Osteoblast (primary cell): ENCODE measurements around the gene PLAAT2. TPM values are rescaled to one million over a fixed set of nuclear protein-coding genes. Genes with fewer than 3 reads are reported as not detected.

Experiments
- DNase-seq: peaks from one replicate; pipeline ENCODE4 v3.0.0; 2011; ENCODE audit warnings: low spot score, mixed read lengths; ENCODE audit not compliant: insufficient read length; ENCODE audit errors: missing footprints
- H2AFZ ChIP-seq: 2 replicates; pipeline ENCODE4 v1.6.0; 2011; ENCODE audit warnings: mild to moderate bottlenecking, low read length
- H3K27ac ChIP-seq: 2 replicates; pipeline ENCODE4 v1.5.1; 2011; ENCODE audit warnings: mild to moderate bottlenecking, low read depth, low read length, moderate library complexity
- H3K27me3 ChIP-seq: 2 replicates; pipeline ENCODE4 v1.6.0; 2012; ENCODE audit warnings: mild to moderate bottlenecking, control low read depth, inconsistent platforms, low read length, moderate library complexity; ENCODE audit not compliant: insufficient read depth
- H3K36me3 ChIP-seq: 2 replicates; pipeline ENCODE4 v1.5.1; 2011; ENCODE audit warnings: mild to moderate bottlenecking, low read length, control low read depth, moderate library complexity; ENCODE audit not compliant: insufficient read depth
- H3K4me1 ChIP-seq: 2 replicates; pipeline ENCODE4 v1.5.1; 2011; ENCODE audit warnings: mild to moderate bottlenecking, low read length, control low read depth, moderate library complexity; ENCODE audit not compliant: insufficient read depth
- H3K4me2 ChIP-seq: 2 replicates; pipeline ENCODE4 v1.6.0; 2011; ENCODE audit warnings: mild to moderate bottlenecking, low read length; ENCODE audit not compliant: insufficient read depth
- H3K4me3 ChIP-seq: fragments of 200-600 bp; sonication (generic); 3 replicates; pipeline ENCODE4 v1.5.1; 2012; ENCODE audit warnings: mild to moderate bottlenecking, low read length, inconsistent platforms; ENCODE audit not compliant: insufficient read depth
- H3K79me2 ChIP-seq: 2 replicates; pipeline ENCODE4 v1.6.0; 2012; ENCODE audit warnings: mild to moderate bottlenecking, low read length, control low read depth, inconsistent platforms; ENCODE audit not compliant: insufficient read depth
- H3K9me3 ChIP-seq: 2 replicates; pipeline ENCODE4 v1.5.1; 2011; ENCODE audit warnings: low read depth, low read length, control low read depth
- H4K20me1 ChIP-seq: 2 replicates; pipeline ENCODE4 v1.6.0; 2012; ENCODE audit warnings: mild to moderate bottlenecking, low read length, control low read depth; ENCODE audit not compliant: insufficient read depth
- CTCF ChIP-seq: IDR thresholded peaks from 2 replicates; pipeline ENCODE4 v1.5.1; 2011; ENCODE audit warnings: mild to moderate bottlenecking, low read depth, low read length, moderate library complexity; ENCODE audit errors: extremely low read depth
- total RNA-seq: library from RNA; depleted of rRNA; stranded (reverse); fragments of >200 nt; gene quantifications from 2 replicates; pipeline ENCODE4 v1.2.3, GENCODE V29; 2012

The PLAAT2 gene
- total RNA-seq, 1 donor: not detected

- TF ChIP-seq CTCF: no peak
- H3K79me2 ChIP-seq: no peaks in the 10 kb centered on the region
- no peaks in the 10 kb centered on the region for H3K36me3 ChIP-seq
- DNase-seq: peak; percentile 61
- H2AFZ ChIP-seq: peak overlapping the region; percentile 6
- H4K20me1 ChIP-seq: no peaks in the 10 kb centered on the region
- H3K27ac ChIP-seq: no peak overlapping the region
- no peaks in the 10 kb centered on the region for H3K9me3 ChIP-seq
- peaks cover 7% of the 10 kb centered on the region for H3K4me1 ChIP-seq
- peak overlapping the region; percentile 36 for H3K4me2 ChIP-seq
- H3K4me3 ChIP-seq: no peak overlapping the region
- H3K27me3 ChIP-seq: no peaks in the 10 kb centered on the region
Observed at GRCh38 chr11:63560506-63561180, 2.5 kb downstream of the PLAAT2 start.

GRCh38 chr11:63558459-63559157 lies 4.6 kb downstream of the PLAAT2 start:
- H3K4me2 ChIP-seq: no peak overlapping the region
- no peaks in the 10 kb centered on the region for H3K27me3 ChIP-seq
- no peak for DNase-seq
- H2AFZ ChIP-seq: no peak overlapping the region
- H3K79me2 ChIP-seq: no peaks in the 10 kb centered on the region
- no peaks in the 10 kb centered on the region for H4K20me1 ChIP-seq
- no peaks in the 10 kb centered on the region for H3K36me3 ChIP-seq
- H3K27ac ChIP-seq: no peak overlapping the region
- peaks cover 9% of the 10 kb centered on the region for H3K4me1 ChIP-seq
- H3K4me3 ChIP-seq: no peak overlapping the region
- H3K9me3 ChIP-seq: no peaks in the 10 kb centered on the region
- no peak for TF ChIP-seq CTCF

- Histone ChIP-seq H3K27ac (no peak overlapping the region), H3K79me2 (no peaks in the 10 kb centered on the region), H3K9me3 (no peaks in the 10 kb centered on the region), H2AFZ (no peak overlapping the region), H3K4me3 (no peak overlapping the region), H3K36me3 (no peaks in the 10 kb centered on the region), H4K20me1 (no peaks in the 10 kb centered on the region), H3K4me1 (peaks cover 12% of the 10 kb centered on the region), H3K4me2 (no peak overlapping the region), H3K27me3 (no peaks in the 10 kb centered on the region)
- TF ChIP-seq CTCF: no peak
- DNase-seq: no peak
Observed at GRCh38 chr11:63557570-63557969, 5.6 kb downstream of the PLAAT2 start.

GRCh38 chr11:63556404-63557013 lies 6.7 kb downstream of the PLAAT2 start:
- Histone ChIP-seq H3K9me3 (no peaks in the 10 kb centered on the region), H3K27ac (no peak overlapping the region), H2AFZ (no peak overlapping the region), H3K4me2 (no peak overlapping the region), H3K36me3 (no peaks in the 10 kb centered on the region), H3K79me2 (no peaks in the 10 kb centered on the region), H3K4me1 (peaks cover 12% of the 10 kb centered on the region), H3K27me3 (no peaks in the 10 kb centered on the region), H3K4me3 (no peak overlapping the region), H4K20me1 (no peaks in the 10 kb centered on the region)
- DNase-seq: no peak
- no peak for TF ChIP-seq CTCF
